ENCODE data around the gene AIG1. TPM values are rescaled to one million over a fixed set of nuclear protein-coding genes. Genes with fewer than 3 reads are reported as not detected.

Gene AIG1
- total RNA-seq, 2 donors from 2014 or later, result 5.7 to 7.4 TPM

- Mint-ChIP-seq H3K27me3 (no peaks in the 10 kb centered on the region), H3K9me3 (no peaks in the 10 kb centered on the region), H3K36me3 (no peaks in the 10 kb centered on the region), H3K4me3 (no peak overlapping the region), H3K4me1 (ENCODE audit: low read depth in 2 of 2) (peaks cover 0 to 2% of the 10 kb centered on the region in 2 donors), H3K27ac (no peak overlapping the region)
- no peak for ATAC-seq
- DNase-seq (ENCODE audit: low spot score), result no peak
These were observed 207.1 kb downstream of the AIG1 start for GRCh38 chr6:143267760-143268159.

- DNase-seq (ENCODE audit: low spot score) (no peak), ATAC-seq (no peak)
- H3K27ac Mint-ChIP-seq, result no peak overlapping the region
- no peaks in the 10 kb centered on the region for H3K9me3 Mint-ChIP-seq
- H3K4me3 Mint-ChIP-seq, result no peak overlapping the region
- no peaks in the 10 kb centered on the region for H3K36me3 Mint-ChIP-seq
- no peaks in the 10 kb centered on the region for H3K27me3 Mint-ChIP-seq
- peaks cover 0 to 2% of the 10 kb centered on the region in 2 donors for H3K4me1 Mint-ChIP-seq (ENCODE audit: low read depth in 2 of 2)
These were observed 207.8 kb downstream of the AIG1 start for GRCh38 chr6:143268439-143268838.

- ATAC-seq (no peak), DNase-seq (ENCODE audit: low spot score) (no peak)
- no peaks in the 10 kb centered on the region for H3K9me3 Mint-ChIP-seq
- peaks cover 0 to 2% of the 10 kb centered on the region in 2 donors for H3K4me1 Mint-ChIP-seq (ENCODE audit: low read depth in 2 of 2)
- H3K27ac Mint-ChIP-seq, result no peak overlapping the region
- no peaks in the 10 kb centered on the region for H3K36me3 Mint-ChIP-seq
- no peaks in the 10 kb centered on the region for H3K27me3 Mint-ChIP-seq
- no peak overlapping the region for H3K4me3 Mint-ChIP-seq
These were observed 209.3 kb downstream of the AIG1 start for GRCh38 chr6:143270026-143270425.

GRCh38 chr6:143271024-143271423 lies 210.3 kb downstream of the AIG1 start:
- H3K27ac Mint-ChIP-seq, result no peak overlapping the region

GRCh38 chr6:143276436-143276835 lies 215.7 kb downstream of the AIG1 start:
- no peak overlapping the region for H3K4me3 Mint-ChIP-seq
- DNase-seq (ENCODE audit: low spot score) (no peak), ATAC-seq (no peak)
- H3K27me3 Mint-ChIP-seq, result peaks cover 0 to 3% of the 10 kb centered on the region in 2 donors
- no peaks in the 10 kb centered on the region for H3K4me1 Mint-ChIP-seq (ENCODE audit: low read depth in 2 of 2)
- H3K36me3 Mint-ChIP-seq, result no peaks in the 10 kb centered on the region
- no peaks in the 10 kb centered on the region for H3K9me3 Mint-ChIP-seq
- H3K27ac Mint-ChIP-seq, result no peak overlapping the region

More at GRCh38 chr6:143271024-143271423, 210.3 kb downstream of the AIG1 start:
- Mint-ChIP-seq H3K9me3 (no peaks in the 10 kb centered on the region), H3K27me3 (no peaks in the 10 kb centered on the region), H3K4me3 (no peak overlapping the region), H3K4me1 (ENCODE audit: low read depth in 2 of 2) (no peaks in the 10 kb centered on the region), H3K36me3 (no peaks in the 10 kb centered on the region)
- DNase-seq (ENCODE audit: low spot score) (no peak), ATAC-seq (no peak)

- no peaks in the 10 kb centered on the region for H3K9me3 Mint-ChIP-seq
- no peaks in the 10 kb centered on the region for H3K36me3 Mint-ChIP-seq
- ATAC-seq, result peak in 1 of 2 donors; percentile 48
- peaks cover 0 to 3% of the 10 kb centered on the region in 2 donors for H3K27me3 Mint-ChIP-seq
- H3K4me1 Mint-ChIP-seq (ENCODE audit: low read depth in 2 of 2), result no peaks in the 10 kb centered on the region
- DNase-seq (ENCODE audit: low spot score), result no peak
- no peak overlapping the region for H3K27ac Mint-ChIP-seq
- H3K4me3 Mint-ChIP-seq, result no peak overlapping the region
These were observed 218.7 kb downstream of the AIG1 start for GRCh38 chr6:143279385-143279784.

- H3K4me1 Mint-ChIP-seq (ENCODE audit: low read depth in 2 of 2), result no peaks in the 10 kb centered on the region
- H3K4me3 Mint-ChIP-seq, result no peak overlapping the region
- no peaks in the 10 kb centered on the region for H3K36me3 Mint-ChIP-seq
- peaks cover 0 to 3% of the 10 kb centered on the region in 2 donors for H3K27me3 Mint-ChIP-seq
- ATAC-seq (no peak), DNase-seq (ENCODE audit: low spot score) (no peak)
- no peaks in the 10 kb centered on the region for H3K9me3 Mint-ChIP-seq
- no peak overlapping the region for H3K27ac Mint-ChIP-seq
These were observed 223.4 kb downstream of the AIG1 start for GRCh38 chr6:143283887-143284645.

- Mint-ChIP-seq H3K9me3 (no peaks in the 10 kb centered on the region), H3K4me1 (ENCODE audit: low read depth in 2 of 2) (no peaks in the 10 kb centered on the region)
These were observed 225.6 kb downstream of the AIG1 start for GRCh38 chr6:143286251-143286795.

GRCh38 chr6:143288923-143289322 lies 228.2 kb downstream of the AIG1 start:
- ATAC-seq, result no peak

More at GRCh38 chr6:143286251-143286795, 225.6 kb downstream of the AIG1 start:
- H3K4me3 Mint-ChIP-seq, result no peak overlapping the region
- DNase-seq (ENCODE audit: low spot score) (no peak), ATAC-seq (no peak)
- no peak overlapping the region for H3K27ac Mint-ChIP-seq
- H3K27me3 Mint-ChIP-seq, result no peaks in the 10 kb centered on the region
- H3K36me3 Mint-ChIP-seq, result no peaks in the 10 kb centered on the region

GRCh38 chr6:143290206-143290605 lies 229.5 kb downstream of the AIG1 start:
- Mint-ChIP-seq H3K36me3 (no peaks in the 10 kb centered on the region), H3K27ac (no peak overlapping the region), H3K4me1 (ENCODE audit: low read depth in 2 of 2) (no peaks in the 10 kb centered on the region), H3K27me3 (peaks cover 0 to 2% of the 10 kb centered on the region in 2 donors), H3K9me3 (no peaks in the 10 kb centered on the region), H3K4me3 (no peak overlapping the region)
- DNase-seq (ENCODE audit: low spot score), result no peak
- ATAC-seq, result no peak

More at GRCh38 chr6:143288923-143289322, 228.2 kb downstream of the AIG1 start:
- H3K4me1 Mint-ChIP-seq (ENCODE audit: low read depth in 2 of 2), result no peaks in the 10 kb centered on the region
- H3K27me3 Mint-ChIP-seq, result peaks cover 0 to 2% of the 10 kb centered on the region in 2 donors
- no peaks in the 10 kb centered on the region for H3K9me3 Mint-ChIP-seq
- no peak overlapping the region for H3K27ac Mint-ChIP-seq
- H3K4me3 Mint-ChIP-seq, result no peak overlapping the region
- no peak for DNase-seq (ENCODE audit: low spot score)
- no peaks in the 10 kb centered on the region for H3K36me3 Mint-ChIP-seq

GRCh38 chr6:143293523-143293922 lies 232.8 kb downstream of the AIG1 start:
- Mint-ChIP-seq H3K36me3 (no peaks in the 10 kb centered on the region), H3K4me3 (no peak overlapping the region)

GRCh38 chr6:143294265-143294860 lies 233.7 kb downstream of the AIG1 start:
- Mint-ChIP-seq H3K9me3 (peaks cover 4% of the 10 kb centered on the region), H3K27ac (no peak overlapping the region)

More at GRCh38 chr6:143293523-143293922, 232.8 kb downstream of the AIG1 start:
- Mint-ChIP-seq H3K27me3 (peaks cover 0 to 2% of the 10 kb centered on the region in 2 donors), H3K27ac (no peak overlapping the region), H3K4me1 (ENCODE audit: low read depth in 2 of 2) (no peaks in the 10 kb centered on the region), H3K9me3 (peaks cover 4% of the 10 kb centered on the region)
- DNase-seq (ENCODE audit: low spot score) (no peak), ATAC-seq (no peak)

GRCh38 chr6:143295932-143296331 lies 235.2 kb downstream of the AIG1 start:
- no peak overlapping the region for H3K27ac Mint-ChIP-seq
- no peak for ATAC-seq
- no peak for DNase-seq (ENCODE audit: low spot score)
- no peak overlapping the region for H3K4me3 Mint-ChIP-seq
- peaks cover 0 to 5% of the 10 kb centered on the region in 2 donors for H3K4me1 Mint-ChIP-seq (ENCODE audit: low read depth in 2 of 2)
- H3K36me3 Mint-ChIP-seq, result no peaks in the 10 kb centered on the region
- H3K9me3 Mint-ChIP-seq, result peaks cover 4% of the 10 kb centered on the region
- H3K27me3 Mint-ChIP-seq, result peaks cover 0 to 2% of the 10 kb centered on the region in 2 donors

More at GRCh38 chr6:143294265-143294860, 233.7 kb downstream of the AIG1 start:
- no peaks in the 10 kb centered on the region for H3K4me1 Mint-ChIP-seq (ENCODE audit: low read depth in 2 of 2)
- H3K36me3 Mint-ChIP-seq, result no peaks in the 10 kb centered on the region
- H3K4me3 Mint-ChIP-seq, result no peak overlapping the region
- ATAC-seq, result no peak
- no peak for DNase-seq (ENCODE audit: low spot score)
- peaks cover 0 to 2% of the 10 kb centered on the region in 2 donors for H3K27me3 Mint-ChIP-seq

GRCh38 chr6:143298071-143298470 lies 237.4 kb downstream of the AIG1 start:
- Mint-ChIP-seq H3K36me3 (no peaks in the 10 kb centered on the region), H3K27me3 (no peaks in the 10 kb centered on the region), H3K4me3 (no peak overlapping the region), H3K4me1 (ENCODE audit: low read depth in 2 of 2) (peaks cover 0 to 5% of the 10 kb centered on the region in 2 donors), H3K9me3 (peaks cover 4% of the 10 kb centered on the region), H3K27ac (no peak overlapping the region)
- DNase-seq (ENCODE audit: low spot score) (no peak), ATAC-seq (no peak)

All from natural killer cell treated with Interleukin-12 subunit alpha and Interleukin-12 subunit beta and Interleukin-15 and Interleukin-18, amount 100 ng/mL, for 72 hours (primary cell).